Ovary (tissue), 9 donors: Measurements from ENCODE around the gene COL9A3. TPM values are rescaled to one million over a fixed set of nuclear protein-coding genes. Genes with fewer than 3 reads are reported as not detected.
A peak's percentile ranks its signal among the peaks of the same experiment; 100 is the strongest.

Source experiments
- DNase-seq, 5 donors: peaks; one replicate each; pipeline ENCODE4 v3.0.0-alpha.2; 2019 to 2020
- H3K27ac ChIP-seq, 2 donors: fragments of 200-600 bp; one replicate each; pipeline versions ENCODE4 v1.5.1 to v1.8.0; 2019 to 2022
- H3K27me3 ChIP-seq: fragments of 200-600 bp; one replicate; pipeline ENCODE4 v1.8.0; 2022
- H3K36me3 ChIP-seq: fragments of 200-600 bp; sonication (generic); one replicate; pipeline ENCODE4 v1.5.1; 2019
- H3K4me1 ChIP-seq: one replicate; pipeline ENCODE4 v1.8.1; 2013; ENCODE audit warnings: mild to moderate bottlenecking, moderate library complexity; ENCODE audit not compliant: insufficient read depth
- H3K4me3 ChIP-seq: fragments of 200-600 bp; sonication (generic); one replicate; pipeline ENCODE4 v1.5.1; 2017
- H3K9me3 ChIP-seq, 2 donors: fragments of 200-600 bp in 1 of 2; sonication (generic) in 1 of 2; one replicate each; pipeline versions ENCODE4 v1.5.1 to v1.8.1; 2013 to 2019; ENCODE audit warnings: mild to moderate bottlenecking in 1 of 2, moderate library complexity in 1 of 2
- CTCF ChIP-seq, 3 donors: fragments of 450-650 bp in 2 of 3; fragments of 200-600 bp in 1 of 3; IDR thresholded peaks; one replicate each; pipeline versions ENCODE4 v1.5.1 to v1.8.0; 2016 to 2022; ENCODE audit warnings: antibody characterized with exemption in 3 of 3, mild to moderate bottlenecking in 1 of 3
- EP300 ChIP-seq: sonication (generic); formaldehyde crosslinking; IDR thresholded peaks from one replicate; pipeline ENCODE4 v1.6.1; 2017; ENCODE audit warnings: antibody characterized with exemption
- POLR2A ChIP-seq: fragments of 450-650 bp; IDR thresholded peaks from one replicate; pipeline ENCODE4 v1.6.1; 2017; ENCODE audit warnings: antibody characterized with exemption, mild to moderate bottlenecking, moderate library complexity
- WGBS, 3 donors: extraction: QIAGEN DNeasy Blood & Tissue Kit in 1 of 3; methylation state at CpG; one replicate each; pipeline versions ENCODE4 v1.1.5 to v1.1.7; 2013 to 2017; 5-methylcytosine and 5-hydroxymethylcytosine counted together
- intact Hi-C, 4 donors: fragments of 100-400 bp; cut with DNase I; formaldehyde crosslinking; loops; one replicate each; pipeline versions ENCODE4 v1.11.0 to v1.15.1; 2022 to 2023
- polyA plus RNA-seq, 2 donors: library from polyadenylated mRNA; stranded (reverse); fragments of 200-250 nt in 1 of 2; fragments of 350-450 nt in 1 of 2; fragmentation: Illumina TruSeq in 1 of 2; extraction: RNeasy Lipid Tissue Mini Kit (QIAGEN cat#74804) in 1 of 2; gene quantifications; one replicate each; pipeline ENCODE4 v1.2.3, GENCODE V29; 2013 to 2014
- total RNA-seq, 7 donors: library from RNA; depleted of rRNA in 2 of 7; stranded (reverse); fragments of >200 nt in 2 of 7; fragmentation: NEBNext Ultra II Directional in 3 of 7; extraction: Animal tissue kit (Norgen Biotek cat#: 25700) in 3 of 7; gene quantifications; one replicate each; pipeline versions ENCODE4 v1.1.0 to v1.2.4, GENCODE V29; 2016 to 2023
- donor health status: DM: no; HTN: no; CAD: no; lungs with moderate emphysema.
- donor health status: DM: no; HTN: no; CAD: no.
- donor health status: Bipolar disorder and iron deficiency.
- donor health status: DM: yes; HTN: yes; CAD: no.
- donor health status: DM: no; HTN: no; CAD: no.
- donor health status: DM: yes; HTN: yes; CAD: no.

COL9A3 gene
- total and polyA plus RNA-seq, 9 donors, result 0.65 to 3.0 (median 1.6) TPM; not detected in 1

- TF ChIP-seq CTCF (IDR thresholded peaks at IDR 0.05), result no peak
- TF ChIP-seq POLR2A, result no peak
- TF ChIP-seq EP300, result no peak
- DNase-seq, result peak in 1 of 5 donors; percentile 25
- H3K36me3 ChIP-seq, result no peaks in the 10 kb centered on the region
- no peaks in the 10 kb centered on the region for H3K9me3 ChIP-seq
- no peak overlapping the region for H3K4me3 ChIP-seq
- intact Hi-C loops, result loop anchor here (2.0 to 5.0 kb wide), 5 partner anchors 121 to 488 kb away; partner anchors contain the start of gene ADRM1 (in 1 of the 4)
- H3K4me1 ChIP-seq, result peaks cover 3% of the 10 kb centered on the region
- H3K27me3 ChIP-seq, result no peaks in the 10 kb centered on the region
- no peak overlapping the region for H3K27ac ChIP-seq
- 78 to 85% (median 80%) methylated on average over 12 of the region's 12 CpGs for WGBS, 3 donors
These were observed 26.8 kb upstream of the COL9A3 start for GRCh38 chr20:62790075-62790474.

GRCh38 chr20:62791301-62792181, 25.3 kb upstream of the COL9A3 start:
- TF ChIP-seq POLR2A, result no peak
- TF ChIP-seq CTCF (IDR thresholded peaks at IDR 0.05), result peak; percentile 78 to 90 (median 81)
- no peak overlapping the region for H3K4me3 ChIP-seq
- peak; percentile 79 to 90 (median 87) for DNase-seq
- intact Hi-C loops, result loop anchor here (2.0 to 5.0 kb wide), 5 partner anchors 123 to 489 kb away; partner anchors contain the start of gene ADRM1 (in 1 of the 4)
- 28 to 31% (median 29%) methylated on average over 23 of the region's 23 CpGs for WGBS, 3 donors
- no peaks in the 10 kb centered on the region for H3K27me3 ChIP-seq
- H3K9me3 ChIP-seq, result no peaks in the 10 kb centered on the region
- peaks cover 3% of the 10 kb centered on the region for H3K4me1 ChIP-seq
- no peaks in the 10 kb centered on the region for H3K36me3 ChIP-seq
- no peak overlapping the region for H3K27ac ChIP-seq

GRCh38 chr20:62792182-62792939, 24.5 kb upstream of the COL9A3 start:
- H3K4me1 ChIP-seq, result peaks cover 7% of the 10 kb centered on the region
- H3K27me3 ChIP-seq, result no peaks in the 10 kb centered on the region
- WGBS, 3 donors, result 68 to 73% (median 70%) methylated on average over 9 of the region's 9 CpGs
- H3K9me3 ChIP-seq, result no peaks in the 10 kb centered on the region
- no peak for TF ChIP-seq CTCF (IDR thresholded peaks at IDR 0.05)
- TF ChIP-seq EP300, result no peak
- TF ChIP-seq POLR2A, result no peak
- no peak overlapping the region for H3K27ac ChIP-seq
- no peaks in the 10 kb centered on the region for H3K36me3 ChIP-seq
- DNase-seq, result no peak
- H3K4me3 ChIP-seq, result no peak overlapping the region
- intact Hi-C loops, result loop anchor here in 3 of 4 donors (5.0 kb wide), 4 partner anchors 125 to 490 kb away; partner anchors contain the start of gene ADRM1 (in 1 of the 3)
